ENCODE measurements around the gene GLUD1. TPM values are rescaled to one million over a fixed set of nuclear protein-coding genes. Genes with fewer than 3 reads are reported as not detected.
"Not testable (repeated sequence)": the region's sequence is repeated elsewhere in the genome, so short reads cannot be mapped to it uniquely, and the experiment has no call there.

GLUD1 gene
- total RNA-seq, 1 experiment from 2014 or later: 132 TPM

DNA sequence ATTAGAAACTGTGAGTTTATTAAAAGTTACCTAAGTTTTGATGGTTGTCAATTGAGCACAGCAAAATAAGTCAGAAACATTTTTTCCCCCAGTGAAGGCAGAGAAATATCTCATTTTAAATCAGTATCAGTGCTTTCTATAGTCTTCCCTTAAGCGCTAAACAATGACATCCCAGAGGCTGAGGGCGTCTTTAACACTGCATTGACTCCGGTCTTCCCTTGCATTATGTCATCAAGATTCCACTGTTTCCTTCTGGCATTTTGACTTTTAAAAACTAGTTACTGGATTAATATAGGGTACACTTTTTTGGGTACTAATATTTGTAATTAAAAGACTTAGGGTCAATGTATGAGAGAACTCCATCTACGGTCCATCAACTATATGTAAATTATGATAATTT, 3.9 kb downstream of the GLUD1 start:
- DNase-seq (ENCODE audit: low read depth): no peak

DNA sequence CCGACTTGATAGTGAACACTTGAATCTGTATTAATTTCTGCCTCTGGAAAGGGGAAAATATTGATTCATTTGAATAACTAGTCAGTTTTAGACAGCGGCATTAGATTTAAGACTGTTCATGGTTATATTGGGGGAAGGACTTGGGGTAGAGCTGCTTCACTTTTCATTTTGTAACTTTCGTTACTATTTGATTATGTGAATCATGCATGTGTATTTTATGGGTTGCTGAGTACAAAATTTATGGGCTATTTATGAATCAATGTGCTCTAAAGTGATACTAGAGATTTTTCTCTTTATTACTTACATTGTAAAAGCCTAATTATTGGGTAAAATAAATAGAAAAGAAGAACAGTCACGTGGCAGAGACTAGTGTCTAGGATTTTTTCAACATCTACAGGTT, 4.9 kb downstream of the GLUD1 start:
- no peak for DNase-seq (ENCODE audit: low read depth)

DNA sequence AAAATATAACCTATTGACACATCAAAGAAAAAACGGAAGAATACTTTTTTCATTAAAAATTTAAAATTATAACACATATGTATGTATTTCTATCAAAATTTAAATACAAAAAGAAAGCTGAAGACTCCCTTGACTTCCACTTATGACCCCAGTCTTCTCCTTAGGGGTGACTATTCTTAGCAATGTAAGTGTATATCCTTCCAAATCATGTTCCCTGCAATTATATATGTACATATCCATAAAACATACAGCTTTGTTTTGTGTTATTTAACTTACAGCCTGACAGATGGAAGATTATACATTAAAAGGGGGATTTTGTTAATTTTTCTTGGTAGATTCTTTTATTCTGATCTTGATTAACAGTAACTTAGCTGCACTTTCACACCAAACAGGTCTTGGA, 9.1 kb downstream of the GLUD1 start:
- no peak for DNase-seq (ENCODE audit: low read depth)

DNA sequence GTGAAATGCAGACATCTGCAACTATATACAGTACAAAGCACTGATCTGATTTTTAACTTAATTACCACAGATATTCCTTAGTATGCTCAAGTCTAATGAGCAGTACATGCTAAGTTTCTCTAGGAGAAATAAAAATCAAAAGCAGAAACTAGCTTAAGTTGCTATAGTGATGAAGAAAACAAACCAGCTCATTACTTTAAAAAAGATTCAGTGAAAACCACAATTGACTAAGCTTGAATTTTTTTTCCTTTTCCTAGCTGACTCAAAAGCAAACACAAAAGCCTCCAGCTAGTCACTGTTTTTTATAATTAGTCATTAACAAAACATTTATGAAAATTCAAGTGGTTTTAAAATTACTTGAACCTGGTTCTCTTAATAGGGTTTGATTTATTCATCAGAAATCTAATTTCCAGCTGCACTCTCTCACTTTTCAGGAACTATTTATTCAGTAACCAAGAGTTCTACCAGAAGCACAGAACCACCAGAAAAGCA, 10.3 kb downstream of the GLUD1 start:
- peak; percentile 87 for DNase-seq (ENCODE audit: low read depth)

DNA sequence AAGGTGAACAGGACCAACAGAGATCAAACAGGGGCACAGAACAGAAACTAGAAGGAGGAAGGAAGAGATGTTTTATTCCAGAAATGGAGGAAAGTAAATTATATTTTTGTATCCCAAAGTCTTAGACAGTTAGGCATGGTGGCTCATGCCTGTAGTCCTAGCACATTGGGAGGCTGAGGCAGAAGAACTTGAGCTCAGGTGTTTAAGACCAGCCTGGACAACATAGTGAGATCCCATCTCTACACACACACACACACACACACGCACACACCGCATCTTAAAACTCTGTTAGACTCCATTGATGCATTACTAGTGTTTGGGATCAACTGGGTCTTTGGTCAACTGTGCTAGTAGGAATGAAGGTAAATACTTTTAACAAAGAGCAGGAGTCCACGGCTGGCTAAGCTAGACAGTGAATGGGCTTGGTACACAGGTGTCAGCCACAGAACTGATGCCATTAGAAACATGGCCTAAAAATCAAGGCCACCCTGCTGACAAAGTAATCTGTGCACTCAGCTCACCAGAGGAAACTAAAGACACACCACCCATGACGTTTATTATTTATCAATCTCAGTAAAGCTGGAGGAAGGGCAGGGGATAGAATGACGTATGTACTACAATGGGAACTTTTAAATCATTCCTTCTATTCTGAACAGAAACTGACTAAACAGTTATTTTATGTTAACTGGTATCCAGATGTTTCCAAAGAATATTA, 10.9 kb downstream of the GLUD1 start:
- DNase-seq (ENCODE audit: low read depth): not testable (repeated sequence)

DNA sequence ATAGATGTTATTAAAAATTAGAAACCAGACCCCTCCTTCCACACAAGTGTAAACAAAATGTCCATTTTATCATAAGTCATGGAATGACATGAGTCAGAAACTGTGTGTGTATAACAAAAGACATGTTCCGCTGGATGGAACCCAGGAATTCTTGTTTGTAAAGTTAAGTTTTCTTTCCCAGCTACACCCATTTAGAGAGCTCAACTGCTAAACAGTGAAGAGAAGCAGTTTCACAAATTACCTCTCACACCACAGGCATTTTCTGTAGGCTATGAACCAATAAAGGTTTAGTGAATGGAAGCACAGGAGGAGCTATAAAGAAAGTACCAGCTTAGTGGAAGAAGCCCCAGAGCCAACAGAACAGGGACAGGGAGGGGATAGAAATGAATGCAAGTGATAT, 12.4 kb downstream of the GLUD1 start:
- not testable (repeated sequence) for DNase-seq (ENCODE audit: low read depth)

DNA sequence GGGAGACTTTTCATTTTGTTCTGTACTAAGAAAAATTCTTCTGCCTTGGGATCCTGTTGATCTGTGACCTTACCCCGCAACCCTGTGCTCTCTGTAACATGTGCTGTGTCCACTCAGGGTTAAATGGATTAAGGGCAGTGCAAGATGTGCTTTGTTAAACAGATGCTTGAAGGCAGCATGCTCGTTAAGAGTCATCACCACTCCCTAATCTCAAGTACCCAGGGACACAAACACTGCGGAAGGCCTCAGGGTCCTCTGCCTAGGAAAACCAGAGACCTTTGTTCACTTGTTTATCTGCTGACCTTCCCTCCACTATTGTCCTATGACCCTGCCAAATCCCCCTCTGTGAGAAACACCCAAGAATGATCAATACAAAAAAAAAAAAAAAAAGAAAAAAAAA, 13.1 kb downstream of the GLUD1 start:
- DNase-seq (ENCODE audit: low read depth): not testable (repeated sequence)

DNA sequence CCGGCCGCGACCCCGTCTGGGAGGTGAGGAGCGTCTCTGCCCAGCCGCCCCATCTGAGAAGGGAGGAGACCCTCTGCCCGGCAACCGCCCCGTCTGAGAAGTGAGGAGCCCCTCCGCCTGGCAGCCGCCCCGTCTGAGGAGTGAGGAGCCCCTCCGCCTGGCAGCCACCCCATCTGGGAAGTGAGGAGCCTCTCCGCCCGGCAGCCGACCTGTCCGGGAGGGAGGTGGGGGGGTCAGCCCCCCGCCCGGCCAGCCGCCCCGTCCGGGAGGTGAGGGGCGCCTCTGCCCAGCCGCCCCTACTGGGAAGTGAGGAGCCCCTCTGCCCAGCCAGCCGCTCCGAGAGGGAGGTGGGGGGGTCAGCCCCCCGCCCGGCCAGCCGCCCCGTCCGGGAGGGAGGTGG, 14.0 kb downstream of the GLUD1 start:
- DNase-seq (ENCODE audit: low read depth): not testable (repeated sequence)

DNA sequence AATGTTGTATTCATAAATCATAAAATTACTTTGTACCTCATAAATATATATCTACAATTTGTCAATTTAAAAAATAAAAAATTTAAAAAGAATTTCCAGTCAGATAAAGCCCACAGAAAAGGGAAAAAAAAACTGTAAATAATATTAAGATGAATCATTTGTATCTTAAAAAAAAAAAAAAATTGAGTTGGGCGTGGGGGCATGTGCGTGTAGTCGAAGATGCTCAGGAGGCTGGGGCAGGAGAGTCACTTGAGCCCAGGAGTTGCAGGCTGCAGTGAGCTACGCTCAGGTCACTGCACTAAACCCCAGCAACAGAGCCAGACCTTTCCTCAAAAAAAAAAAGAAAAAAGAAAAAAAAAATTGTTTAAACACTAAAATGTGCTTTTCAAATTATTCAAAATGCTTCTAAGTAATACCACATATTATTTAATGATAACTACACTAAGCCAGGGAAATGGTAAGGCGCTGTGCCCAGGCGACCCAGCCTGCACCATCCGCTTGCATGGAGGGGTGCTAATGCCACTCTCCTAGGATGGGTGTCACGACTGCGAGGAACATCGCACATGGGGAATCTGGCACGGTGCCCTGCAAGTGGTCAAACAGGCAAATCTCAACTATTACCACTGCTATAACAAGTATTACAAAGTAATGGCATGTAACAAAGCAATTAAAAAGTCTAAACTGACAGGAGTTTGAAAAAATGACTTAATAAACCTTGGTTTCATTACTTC, 15.4 kb downstream of the GLUD1 start:
- no peak for DNase-seq (ENCODE audit: low read depth)

DNA sequence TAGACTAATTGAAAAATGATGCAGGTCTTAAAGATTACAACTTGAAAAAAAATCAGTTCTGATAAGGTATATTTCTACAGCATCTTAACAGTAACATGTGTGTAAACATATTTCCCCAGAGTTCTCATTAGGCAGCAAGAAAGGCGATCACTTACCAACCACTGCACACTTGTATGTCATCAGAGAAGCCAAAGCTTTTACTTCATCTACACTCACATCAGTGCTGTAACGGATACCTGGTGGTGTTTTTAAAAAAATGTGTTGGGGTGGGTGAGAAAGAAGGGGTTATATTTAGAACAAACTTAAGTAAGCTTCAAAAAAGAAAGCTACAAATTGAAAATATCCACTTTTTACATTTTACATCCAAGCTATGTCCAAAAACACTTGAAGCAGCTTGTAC, 18.2 kb downstream of the GLUD1 start:
- DNase-seq (ENCODE audit: low read depth): not testable (repeated sequence)

DNA sequence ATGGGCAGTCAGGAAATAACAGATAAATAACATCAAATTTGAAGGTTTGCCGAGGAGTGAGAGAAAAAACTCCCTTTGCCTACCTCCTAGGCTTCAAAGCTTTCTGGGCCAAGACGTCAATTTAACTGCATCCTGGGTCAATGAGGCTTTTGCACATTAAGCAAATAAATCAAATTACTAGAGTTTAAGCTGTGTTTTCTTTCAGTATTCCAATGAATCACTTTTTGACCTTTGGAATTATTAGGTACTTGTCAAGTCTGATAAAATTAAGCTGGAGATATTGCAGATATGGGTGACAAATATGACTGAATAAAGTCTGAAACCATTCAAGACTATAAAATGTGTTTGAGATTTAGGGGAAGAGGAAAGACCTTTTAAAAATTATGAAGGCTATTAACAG, 22.2 kb downstream of the GLUD1 start:
- no peak for DNase-seq (ENCODE audit: low read depth)

DNA sequence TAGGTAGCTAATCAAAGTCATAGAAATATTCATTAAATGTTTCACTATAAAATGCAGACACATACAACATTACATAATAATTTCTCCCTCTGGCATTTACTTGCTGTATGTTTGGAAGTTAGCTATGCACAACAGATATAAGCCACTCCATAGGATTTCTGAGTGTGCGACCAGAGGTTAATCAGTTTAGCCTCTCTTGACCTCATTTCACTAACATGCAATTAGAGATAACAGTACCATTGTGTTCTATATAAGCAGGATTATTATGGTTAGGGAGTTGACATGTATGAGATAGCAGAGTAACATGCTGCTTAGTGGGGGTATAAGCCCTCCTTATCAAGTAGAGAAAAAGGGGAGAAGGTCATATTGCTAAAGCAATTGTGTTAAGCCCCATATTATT, 26.4 kb downstream of the GLUD1 start:
- no peak for DNase-seq (ENCODE audit: low read depth)

DNA sequence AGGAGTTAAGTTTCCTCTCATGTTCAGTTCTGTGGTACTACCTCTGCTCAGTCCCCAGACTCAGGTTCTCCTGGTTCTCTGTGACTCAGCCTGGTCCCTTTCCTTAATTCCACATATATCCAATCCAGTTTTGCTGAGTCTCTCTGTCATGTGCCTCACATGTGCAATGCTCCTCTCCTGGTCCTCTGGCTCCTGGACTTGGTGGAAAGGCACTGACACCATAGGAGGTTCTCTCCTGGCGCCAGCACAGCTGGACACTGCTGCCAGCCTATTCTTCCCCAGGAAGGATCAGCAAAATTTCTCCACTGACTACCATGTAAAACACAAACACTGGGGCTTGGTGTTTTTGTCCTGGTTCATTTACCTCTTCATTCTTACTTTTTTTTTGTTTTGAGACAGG, 27.8 kb downstream of the GLUD1 start:
- no peak for DNase-seq (ENCODE audit: low read depth)

DNA sequence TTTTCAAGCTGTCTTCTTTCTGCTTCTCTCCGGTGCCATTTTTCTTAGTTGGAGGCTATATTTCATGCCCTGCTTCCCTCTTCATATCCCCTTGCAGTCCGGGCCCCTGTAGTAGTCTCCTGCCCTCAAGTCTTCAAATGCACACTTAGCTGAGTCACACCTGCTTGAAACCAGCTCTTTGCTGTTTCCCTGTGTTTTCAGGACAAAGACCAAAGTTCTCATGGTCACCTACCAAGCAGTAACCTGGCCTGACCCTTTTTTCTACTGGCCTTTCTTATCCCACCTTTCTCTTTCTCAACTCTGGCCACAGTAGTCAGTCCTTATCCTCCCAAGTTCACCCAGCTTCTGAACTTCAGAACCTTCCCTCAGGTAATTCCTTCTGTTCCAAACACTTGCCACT, 28.5 kb downstream of the GLUD1 start:
- no peak for DNase-seq (ENCODE audit: low read depth)

DNA sequence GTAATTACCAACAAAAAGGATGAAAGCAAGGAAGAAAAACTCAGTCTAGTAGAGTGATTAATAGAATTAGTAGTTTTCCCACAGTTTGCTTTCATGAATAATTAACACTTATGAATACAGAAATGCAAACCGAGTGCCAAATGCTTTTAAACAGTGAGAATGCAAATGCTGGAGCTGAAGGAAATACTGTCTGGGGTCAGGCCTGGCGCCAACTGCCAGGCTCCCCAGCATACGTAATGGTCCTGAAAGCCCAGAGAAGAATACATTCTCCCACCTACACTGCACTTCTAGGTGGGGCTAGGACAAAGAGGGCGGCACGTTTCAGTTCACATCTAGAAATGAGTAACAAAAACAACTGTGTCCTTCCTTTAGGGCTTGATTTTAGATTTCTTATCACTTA, 30.0 kb downstream of the GLUD1 start:
- DNase-seq (ENCODE audit: low read depth): no peak

DNA sequence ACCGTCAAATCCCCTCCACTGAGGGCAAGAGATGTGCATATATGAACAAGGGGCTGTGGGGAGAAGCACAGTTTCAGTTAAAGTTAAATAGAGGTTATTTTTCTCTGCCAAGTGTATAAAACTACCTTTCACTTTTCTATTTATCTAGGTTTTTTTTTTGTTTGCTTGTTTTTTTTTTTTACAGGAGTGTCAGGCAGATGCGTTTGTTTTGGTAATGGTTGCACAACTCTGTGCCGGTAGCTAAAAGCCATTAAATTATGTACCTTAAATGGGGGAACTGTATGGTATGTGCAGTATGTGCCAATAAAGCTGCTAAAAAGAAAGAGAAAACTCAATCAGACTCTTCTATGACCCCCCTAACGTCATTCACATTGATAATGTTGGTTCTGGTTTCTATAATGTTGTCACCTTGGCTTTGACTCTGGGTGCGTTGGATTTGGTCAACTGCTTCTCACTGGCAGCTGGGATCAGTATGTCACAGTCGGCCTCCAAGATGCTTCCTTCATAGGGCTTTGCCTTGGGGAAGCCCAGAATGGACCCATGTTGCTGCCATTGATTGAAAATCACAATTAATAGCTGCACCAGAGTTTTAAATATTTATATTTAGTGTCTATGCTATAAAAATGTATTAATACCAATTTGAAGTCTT, 34.2 kb downstream of the GLUD1 start:
- no peak for DNase-seq (ENCODE audit: low read depth)

DNA sequence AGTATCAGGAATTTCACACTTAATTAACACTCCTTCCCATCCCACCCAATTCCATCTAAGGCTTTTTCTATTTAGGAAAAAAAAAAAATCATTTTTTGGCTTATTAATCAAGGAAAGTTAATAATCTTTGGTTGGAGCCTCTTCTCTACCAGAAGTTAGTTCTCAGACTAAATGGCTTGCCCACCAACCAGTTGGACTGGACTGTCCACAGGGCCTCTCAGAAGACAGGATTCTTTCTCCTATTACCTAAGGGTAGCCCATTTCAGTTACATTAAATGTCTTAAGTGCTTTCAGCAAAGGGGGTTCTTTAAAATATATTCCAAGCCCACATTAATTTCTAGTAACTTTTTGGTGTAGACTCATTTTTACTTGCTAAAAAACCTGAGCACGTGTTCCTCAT, 35.2 kb downstream of the GLUD1 start:
- DNase-seq (ENCODE audit: low read depth): no peak

DNA sequence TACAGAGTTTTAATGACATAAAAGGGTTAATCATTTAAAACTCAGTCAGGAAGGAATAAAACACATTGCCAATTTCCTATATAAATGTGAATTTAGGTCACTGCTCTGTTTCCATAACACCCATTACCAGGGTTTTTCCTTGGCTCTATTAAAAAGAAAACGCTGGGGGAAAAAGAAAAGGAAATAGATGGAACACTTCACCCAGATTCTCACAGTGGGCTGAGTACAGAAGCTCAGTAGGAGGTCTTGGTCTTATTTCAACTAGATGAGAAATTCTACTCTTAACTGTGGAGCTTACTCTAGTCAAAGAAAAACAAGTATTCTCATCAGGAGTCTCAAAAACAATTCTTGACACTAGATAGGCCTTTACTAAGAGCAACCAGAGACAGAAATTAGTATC, 36.5 kb downstream of the GLUD1 start:
- DNase-seq (ENCODE audit: low read depth): no peak

DNA sequence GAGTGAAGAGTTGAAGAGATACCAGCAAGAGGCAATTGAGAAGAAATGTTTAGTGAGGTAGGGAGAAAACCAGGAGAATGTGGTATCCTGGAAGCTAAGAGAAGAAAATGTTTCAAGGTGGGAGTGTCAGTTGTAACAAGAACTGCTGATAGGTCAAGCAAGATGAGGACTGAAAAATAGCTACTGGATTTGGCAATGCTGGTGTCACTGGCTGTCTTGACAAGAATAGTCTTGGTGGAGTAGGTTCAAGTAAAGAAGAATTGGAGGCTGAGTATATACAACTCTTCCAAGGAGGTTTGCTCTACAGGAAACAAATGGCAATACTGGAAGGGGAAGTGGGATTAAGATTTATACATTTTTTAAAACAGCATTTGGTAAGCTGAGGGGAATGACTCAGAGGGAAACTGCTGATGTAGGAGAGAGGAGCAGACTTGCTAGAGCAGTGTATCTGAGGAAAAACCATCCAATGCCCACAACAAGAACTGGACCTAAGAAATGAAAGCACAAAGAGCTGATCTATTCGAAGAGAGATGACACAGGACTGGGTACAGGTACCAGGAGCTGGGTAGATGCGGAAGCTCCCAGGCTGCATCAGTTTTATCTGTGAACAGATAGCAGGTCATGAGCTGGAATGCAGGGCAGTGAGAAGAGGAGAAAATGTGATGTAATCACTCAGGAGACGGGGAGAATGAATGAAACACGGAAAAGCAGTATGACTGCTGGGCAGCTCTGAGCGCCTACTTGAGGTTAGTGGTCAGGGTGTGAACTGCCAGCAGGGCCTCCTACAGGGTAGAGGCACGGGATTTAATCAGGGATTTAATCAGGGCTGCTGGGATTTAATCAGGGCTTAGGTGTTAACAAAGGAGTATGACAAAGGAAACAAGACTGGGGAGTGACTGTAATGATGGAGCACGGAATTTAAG, 40.0 kb downstream of the GLUD1 start:
- DNase-seq (ENCODE audit: low read depth): peak; percentile 79

DNA sequence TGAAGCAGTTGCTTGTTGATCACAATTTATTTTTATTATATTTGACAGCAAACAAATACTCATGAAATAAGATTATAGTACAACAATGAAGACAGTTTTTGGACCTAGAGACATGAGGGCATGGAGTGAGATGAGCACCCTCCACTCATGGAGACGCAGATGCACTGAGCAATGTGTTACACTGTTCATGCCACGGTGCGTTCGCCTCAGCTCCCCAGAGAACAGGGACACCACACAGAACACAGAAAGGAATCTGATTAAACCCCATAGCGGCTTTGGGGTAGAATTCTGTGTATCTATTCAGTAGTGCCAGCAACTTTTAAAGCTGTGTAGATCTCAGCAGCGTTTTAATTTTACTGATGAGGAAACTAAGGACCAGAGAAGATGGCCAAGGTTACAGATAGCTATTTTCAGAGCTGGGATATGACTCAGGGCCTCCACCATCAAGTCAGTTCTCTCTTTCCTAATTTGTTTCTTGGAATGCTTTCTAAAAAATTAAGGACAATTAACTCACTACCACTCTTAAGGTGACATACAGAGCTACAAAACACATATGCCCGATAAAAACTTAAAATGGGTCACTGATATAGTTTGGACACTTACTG, 41.0 kb downstream of the GLUD1 start:
- DNase-seq (ENCODE audit: low read depth): no peak

DNA sequence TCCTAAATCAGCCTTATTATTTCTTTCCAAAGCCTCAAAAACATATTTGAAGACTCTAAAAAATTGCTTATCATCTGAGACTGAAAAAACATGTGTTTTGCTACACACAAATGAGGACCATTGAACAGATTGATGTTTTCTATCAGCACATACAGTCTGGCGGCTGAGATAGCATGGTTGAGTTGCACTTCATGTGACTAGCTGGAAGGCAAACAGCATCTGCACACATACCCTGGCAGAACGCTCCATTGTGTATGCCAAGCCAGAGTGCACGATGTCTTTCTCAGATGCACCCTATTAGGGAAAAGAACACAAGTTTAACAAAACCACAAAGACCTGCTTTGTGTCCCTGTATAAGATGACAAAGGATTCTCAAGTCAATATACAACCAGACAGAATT, 41.5 kb downstream of the GLUD1 start:
- DNase-seq (ENCODE audit: low read depth): no peak
